22Rv1 (cell line): Measurements from ENCODE around the gene NOL11.

ENCODE experiments used
- CTCF ChIP-seq: fragments of 450-650 bp; IDR thresholded peaks from 2 replicates; pipeline ENCODE4 v1.5.1; 2017; ENCODE audit warnings: mild to moderate bottlenecking
- ZFX ChIP-seq: fragments of 450-650 bp; IDR thresholded peaks from 2 replicates; pipeline ENCODE4 v1.6.1; 2017; ENCODE audit warnings: antibody characterized with exemption, borderline replicate concordance

GRCh38 chr17:67725373-67725791, 7.6 kb downstream of the NOL11 start:
- TF ChIP-seq CTCF: no peak
- TF ChIP-seq ZFX: no peak
